K562 (cell line): ENCODE data around the gene RASAL3. TPM values are rescaled to one million over a fixed set of nuclear protein-coding genes. Genes with fewer than 3 reads are reported as not detected.
A peak's percentile ranks its signal among the peaks of the same experiment; 100 is the strongest.

ENCODE experiments used
- ATAC-seq: fragments of 200-7000 bp; cut with Tn5 transposase; 3 replicates; pipeline ENCODE4 v1.9.1; 2020; ENCODE audit warnings: moderate library complexity
- BruUV-seq: library from RNA; stranded (reverse); fragments of 400-500 nt; replicated peaks from 2 replicates; lab custom pipeline; 2021; lab: Mats Ljungman, UMichigan
- CTCF ChIA-PET: fragments of 300-600 bp; formaldehyde crosslinking; extraction: SDS; loops from one replicate; lab custom pipeline; 2021; ENCODE audit warnings: low intra/inter-chr PET ratio; lab: Yijun Ruan, JAX
- POLR2A ChIA-PET: fragments of 300-600, 350-650 bp; sonication (Branson Sonifier 250); formaldehyde crosslinking; extraction: SDS; loops from one replicate; lab custom pipeline; 2021; ENCODE audit warnings: antibody characterized with exemption, inconsistent platforms; lab: Yijun Ruan, JAX
- DNase-seq, 4 experiments: peaks; one replicate each; pipeline versions ENCODE4 v3.0.0 to v3.0.0-alpha.2; 2011 to 2018; ENCODE audit warnings: low spot score in 3 of 4, mixed read lengths in 3 of 4; ENCODE audit errors: extremely low read depth in 1 of 4
- FAIRE-seq: peaks from 2 replicates; lab custom pipeline; 2011; peaks lifted over from hg19 to GRCh38; lab: Jason Lieb, UNC
- H2AFZ ChIP-seq: 2 replicates; pipeline ENCODE4 v1.6.0; 2011; ENCODE audit warnings: low read depth, low read length, control low read depth, inconsistent platforms
- H3K27ac ChIP-seq: fragments of 200-600 bp; 3 replicates; pipeline ENCODE4 v1.8.0; 2011; ENCODE audit warnings: low read depth, mild to moderate bottlenecking, control low read depth, inconsistent platforms, low read length, moderate library complexity, mixed read lengths; ENCODE audit errors: extremely low read depth
- H3K27me3 ChIP-seq, 2 experiments: fragments of 300-600 bp in 1 of 2; 2 replicates in 1 of 2; 3 replicates in 1 of 2; pipeline versions ENCODE4 v1.6.0 to v1.8.0; 2011; ENCODE audit warnings: inconsistent platforms in 2 of 2, low read length in 2 of 2, mild to moderate bottlenecking in 1 of 2, mixed read lengths in 1 of 2, moderate library complexity in 1 of 2; ENCODE audit not compliant: control insufficient read depth in 2 of 2, insufficient read depth in 2 of 2
- H3K36me3 ChIP-seq: fragments of 300-600 bp; 3 replicates; pipeline ENCODE4 v1.8.0; 2011; ENCODE audit warnings: mild to moderate bottlenecking, low read length, inconsistent platforms; ENCODE audit not compliant: control insufficient read depth, insufficient read depth
- H3K4me1 ChIP-seq, 2 experiments: fragments of 200-600 bp in 1 of 2; replicated peaks in 1 of 2; 2 replicates in 1 of 2; 3 replicates in 1 of 2; pipeline versions ENCODE4 v1.5.1 to v1.8.0; 2011; ENCODE audit warnings: inconsistent platforms in 2 of 2, low read length in 2 of 2, mild to moderate bottlenecking in 1 of 2, mixed read lengths in 1 of 2, moderate library complexity in 1 of 2; ENCODE audit not compliant: control insufficient read depth in 2 of 2, insufficient read depth in 2 of 2
- H3K4me2 ChIP-seq: 2 replicates; pipeline ENCODE4 v1.6.1; 2011; ENCODE audit warnings: low read length, control low read depth, inconsistent platforms, mixed read lengths; ENCODE audit not compliant: insufficient read depth
- H3K4me3 ChIP-seq: fragments of 200-600 bp; sonication (generic), shearing (Covaris generic); 2 replicates; pipeline ENCODE4 v1.5.1; 2016; ENCODE audit warnings: control low read depth, inconsistent platforms
- H3K79me2 ChIP-seq: fragments of 200-600 bp; 3 replicates; pipeline ENCODE4 v1.8.0; 2011; ENCODE audit warnings: low read length, inconsistent platforms; ENCODE audit not compliant: control insufficient read depth, insufficient read depth
- H3K9ac ChIP-seq, 2 experiments: 2 replicates each; pipeline versions ENCODE4 v1.6.0 to v1.6.1; 2011; ENCODE audit warnings: low read depth in 2 of 2, low read length in 2 of 2, control low read depth in 1 of 2, inconsistent platforms in 1 of 2, mild to moderate bottlenecking in 1 of 2, mixed read lengths in 1 of 2; ENCODE audit not compliant: insufficient read depth in 1 of 2
- H3K9me1 ChIP-seq: one replicate; pipeline ENCODE4 v1.6.0; 2011; ENCODE audit warnings: inconsistent platforms, mild to moderate bottlenecking, low read length, moderate library complexity; ENCODE audit not compliant: control insufficient read depth, insufficient read depth
- H3K9me3 ChIP-seq: replicated peaks from 2 replicates; pipeline ENCODE4 v1.5.1; 2011; ENCODE audit warnings: low read depth, low read length, inconsistent platforms; ENCODE audit not compliant: control insufficient read depth, insufficient read depth
- H4K20me1 ChIP-seq: replicated peaks from 2 replicates; pipeline ENCODE4 v1.6.1; 2011; ENCODE audit warnings: low read length, inconsistent platforms, mixed read lengths; ENCODE audit not compliant: control insufficient read depth, insufficient read depth
- BCOR ChIP-seq: fragments of 450-650 bp; IDR thresholded peaks from 2 replicates; pipeline ENCODE4 v1.6.1; 2016
- CEBPZ ChIP-seq: fragments of 150-350 bp; IDR thresholded peaks from 2 replicates; pipeline ENCODE4 v1.6.1; 2014; ENCODE audit warnings: low read depth, mild to moderate bottlenecking, low read length, borderline replicate concordance
- NFIC ChIP-seq: fragments of 450-650 bp; IDR thresholded peaks from 2 replicates; pipeline ENCODE4 v1.6.1; 2017; ENCODE audit warnings: mild to moderate bottlenecking, inconsistent platforms
- RBM25 ChIP-seq: fragments of 200-400 bp; formaldehyde crosslinking; IDR thresholded peaks from 2 replicates; pipeline ENCODE4 v1.6.1; 2018; ENCODE audit warnings: low read length, low read depth, moderate library complexity; ENCODE audit not compliant: severe bottlenecking
- TARDBP ChIP-seq: fragments of 450-650 bp; IDR thresholded peaks from 2 replicates; pipeline ENCODE4 v1.6.1; 2016
- WGBS: fragments of 100-300 bp; shearing (Covaris generic); methylation state at CpG from one replicate; pipeline ENCODE4 v1.1.6; 2016; ENCODE audit warnings: low coverage, mixed read lengths; ENCODE audit not compliant: insufficient coverage; ENCODE audit errors: missing lambda C conversion rate; 5-methylcytosine and 5-hydroxymethylcytosine counted together
- in situ Hi-C: fragments of 300-500 bp; cut with MboI; formaldehyde crosslinking; loops from 4 replicates; pipeline ENCODE4 v1.15.0; 2018; ENCODE audit warnings: inconsistent platforms, mixed read lengths
- intact Hi-C: fragments of 100-400 bp; cut with micrococcal nuclease; formaldehyde crosslinking; loops from 2 replicates; pipeline ENCODE4 v1.14.2; 2022
- polyA plus RNA-seq, 8 experiments: library from polyadenylated mRNA; depleted of rRNA in 4 of 8; stranded (reverse) in 5 of 8; unstranded in 3 of 8; fragments of >200 nt; fragmentation: Nextera tagmentation in 2 of 8; fragmentation: Illumina TruSeq in 1 of 8; extraction: Ambion mirVana in 2 of 8; extraction: Trizol in 1 of 8; gene quantifications; 2 replicates each; pipeline versions ENCODE4 v1.2.1 to v1.2.3, GENCODE V29; 2011 to 2014; ENCODE audit warnings: inconsistent platforms in 1 of 8, missing spikeins in 1 of 8
- total RNA-seq, 7 experiments: library from RNA; depleted of rRNA in 6 of 7; stranded (reverse); fragments of >200 nt in 6 of 7; fragmentation: Illumina TruSeq in 2 of 7; extraction: Trizol in 2 of 7; gene quantifications; 2 replicates each; pipeline versions ENCODE4 v1.2.1 to v1.2.3, GENCODE V29; 2011 to 2021; ENCODE audit warnings: low replicate concordance in 1 of 7

RASAL3 gene
- total and polyA plus RNA-seq, 9 of the 15 experiments (the other 6 are each of a cell fraction or from before 2014, with no cell fraction given), result 0.07 to 0.44 TPM; not detected in 7

- TF ChIP-seq BCOR (peak; percentile 99), NFIC (peak; percentile 86), TARDBP (no peak)
- no peak overlapping the region for H2AFZ ChIP-seq
- H3K9me1 ChIP-seq, result no peaks in the 10 kb centered on the region
- FAIRE-seq (no peak), ATAC-seq (no peak), DNase-seq (peak in 1 of 4 experiments; percentile 19)
- H3K9ac ChIP-seq, result no peak overlapping the region
- POLR2A ChIA-PET, result no interaction called here
- H3K36me3 ChIP-seq, result no peaks in the 10 kb centered on the region
- no peak overlapping the region for H3K4me3 ChIP-seq
- CTCF ChIA-PET, result no interaction called here
- no peaks in the 10 kb centered on the region for H3K79me2 ChIP-seq
- intact Hi-C loops (no loop called here), in situ Hi-C loops (no loop called here)
- no TSS peak for BruUV-seq
- peaks cover 5 to 45% of the 10 kb centered on the region in 2 experiments; a peak in 3 of 5 replicates for H3K27me3 ChIP-seq
- no peak overlapping the region for H3K4me2 ChIP-seq
- H4K20me1 ChIP-seq, result peaks cover 2% of the 10 kb centered on the region; the same call in 1 of the 2 replicates
- 7% methylated on average over 13 of the region's 17 CpGs for WGBS
- no peak overlapping the region for H3K27ac ChIP-seq
- H3K4me1 ChIP-seq, result peaks cover 29 to 41% of the 10 kb centered on the region in 2 experiments
- no peaks in the 10 kb centered on the region for H3K9me3 ChIP-seq
Measured at GRCh38 chr19:15448044-15448777, 16.1 kb downstream of the RASAL3 start.

DNA sequence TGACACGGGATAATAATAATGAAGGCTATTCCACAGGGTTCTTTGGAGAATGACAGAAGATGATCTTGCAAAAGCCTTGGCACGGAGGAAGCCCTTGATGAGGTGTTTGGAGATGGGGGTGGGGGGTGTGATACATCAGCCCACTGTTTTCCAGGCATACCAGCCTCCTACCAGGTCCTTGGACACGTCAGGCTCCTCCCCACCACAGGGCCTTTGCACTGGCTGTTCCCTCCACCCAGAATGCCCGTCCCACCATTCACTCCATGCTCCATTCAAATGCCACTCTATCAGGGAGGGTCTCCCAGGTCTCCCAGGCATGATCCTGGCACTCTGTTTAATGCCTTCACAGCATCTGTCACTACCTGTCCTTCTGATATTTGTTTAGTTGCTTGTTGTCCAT lies 17.3 kb downstream of the RASAL3 start:
- H3K4me2 ChIP-seq, result no peak overlapping the region
- H3K27ac ChIP-seq, result no peak overlapping the region
- intact Hi-C loops, result no loop called here
- H3K36me3 ChIP-seq, result no peaks in the 10 kb centered on the region
- H3K4me1 ChIP-seq, result peaks cover 23 to 34% of the 10 kb centered on the region in 2 experiments
- ChIA-PET POLR2A (interaction anchor here (1.0 kb wide), 1 partner anchor 26 kb away, joined by 3 read pairs; no protein-coding TSS in a partner anchor), CTCF (no interaction called here)
- in situ Hi-C loops, result no loop called here
- ATAC-seq (no peak), DNase-seq (no peak), FAIRE-seq (no peak)
- no peaks in the 10 kb centered on the region for H3K79me2 ChIP-seq
- H3K4me3 ChIP-seq, result no peak overlapping the region
- H3K9me3 ChIP-seq, result no peaks in the 10 kb centered on the region
- no peaks in the 10 kb centered on the region; the same call in 1 of the 2 replicates for H4K20me1 ChIP-seq
- no peak overlapping the region for H3K9ac ChIP-seq
- TF ChIP-seq RBM25, result peak; percentile 85
- TF ChIP-seq CEBPZ, result no peak
- no peaks in the 10 kb centered on the region for H3K9me1 ChIP-seq
- WGBS, result 0% methylated on average over 3 of the region's 4 CpGs
- no peak overlapping the region for H2AFZ ChIP-seq
- no TSS peak for BruUV-seq
- peaks cover 5 to 46% of the 10 kb centered on the region in 2 experiments; a peak in 3 of 5 replicates for H3K27me3 ChIP-seq
